Endothelial cell of umbilical vein (primary cell): ENCODE data around the gene LIPG. TPM values are rescaled to one million over a fixed set of nuclear protein-coding genes. Genes with fewer than 3 reads are reported as not detected.
A peak's percentile ranks its signal among the peaks of the same experiment; 100 is the strongest.

Source experiments
- BruUV-seq: library from RNA; stranded (reverse); fragments of 400-500 nt; replicated peaks from 2 replicates; lab custom pipeline; 2021; lab: Mats Ljungman, UMichigan
- CTCF ChIA-PET: fragments of 300-600, 350-600 bp; sonication (Branson Sonifier 250); formaldehyde crosslinking; loops from one replicate; lab custom pipeline; 2021; ENCODE audit warnings: antibody characterized with exemption, inconsistent platforms; lab: Charles Lee
- POLR2A ChIA-PET: fragments of 300-600, 350-600 bp; sonication (Branson Sonifier 250); formaldehyde crosslinking; loops from one replicate; lab custom pipeline; 2021; ENCODE audit warnings: antibody characterized with exemption, inconsistent platforms; lab: Charles Lee
- DNase-seq: peaks from one replicate; pipeline ENCODE4 v3.0.0-alpha.2; 2011; ENCODE audit warnings: low read depth, low spot score
- FAIRE-seq: peaks from 2 replicates; lab custom pipeline; 2011; peaks lifted over from hg19 to GRCh38; lab: Jason Lieb, UNC
- H2AFZ ChIP-seq: 2 replicates; pipeline ENCODE4 v1.6.0; 2012; ENCODE audit warnings: low read depth, low read length, control low read depth, inconsistent platforms
- H3K27ac ChIP-seq: 2 replicates; pipeline ENCODE4 v1.5.1; 2011; ENCODE audit warnings: low read depth, mild to moderate bottlenecking, control low read depth, low read length, moderate library complexity; ENCODE audit not compliant: insufficient read depth
- H3K27me3 ChIP-seq, 2 experiments: 2 replicates each; pipeline versions ENCODE4 v1.6.0 to v1.6.1; 2011; ENCODE audit warnings: low read length in 2 of 2, mixed read lengths in 1 of 2; ENCODE audit not compliant: control insufficient read depth in 2 of 2, insufficient read depth in 2 of 2
- H3K36me3 ChIP-seq, 2 experiments: 2 replicates in 1 of 2; 3 replicates in 1 of 2; pipeline ENCODE4 v1.5.1; 2011; ENCODE audit warnings: low read length in 2 of 2, mild to moderate bottlenecking in 1 of 2, moderate library complexity in 1 of 2; ENCODE audit not compliant: control insufficient read depth in 2 of 2, insufficient read depth in 2 of 2; ENCODE audit errors: extremely low read depth in 1 of 2
- H3K4me1 ChIP-seq: 3 replicates; pipeline ENCODE4 v1.5.1; 2011; ENCODE audit warnings: mild to moderate bottlenecking, low read length; ENCODE audit not compliant: control insufficient read depth, insufficient read depth; ENCODE audit errors: extremely low read depth
- H3K4me2 ChIP-seq: 2 replicates; pipeline ENCODE4 v1.6.1; 2011; ENCODE audit warnings: low read length, control low read depth, mixed read lengths; ENCODE audit not compliant: insufficient read depth
- H3K4me3 ChIP-seq, 3 experiments: fragments of 200-600 bp in 1 of 3; sonication (generic), shearing (Covaris generic) in 1 of 3; replicated peaks in 1 of 3; 2 replicates each; pipeline ENCODE4 v1.5.1; 2011 to 2016; ENCODE audit warnings: control low read depth in 3 of 3, low read length in 3 of 3, mild to moderate bottlenecking in 2 of 3, inconsistent platforms in 1 of 3, low read depth in 1 of 3, moderate library complexity in 1 of 3; ENCODE audit not compliant: insufficient read depth in 1 of 3
- H3K79me2 ChIP-seq: 2 replicates; pipeline ENCODE4 v1.6.0; 2012; ENCODE audit warnings: low read length, inconsistent platforms; ENCODE audit not compliant: control insufficient read depth, insufficient read depth
- H3K9ac ChIP-seq: replicated peaks from 2 replicates; pipeline ENCODE3; 2011; ENCODE audit warnings: low read length, control low read depth; ENCODE audit not compliant: insufficient read depth; ENCODE audit errors: extremely low read depth
- H3K9me1 ChIP-seq: replicated peaks from 3 replicates; pipeline ENCODE4 v1.6.0; 2011; ENCODE audit warnings: mild to moderate bottlenecking, low read length; ENCODE audit not compliant: control insufficient read depth, insufficient read depth; ENCODE audit errors: extremely low read depth
- H3K9me3 ChIP-seq: replicated peaks from 2 replicates; pipeline ENCODE4 v1.5.1; 2012; ENCODE audit warnings: low read length, inconsistent platforms; ENCODE audit not compliant: control insufficient read depth, insufficient read depth
- H4K20me1 ChIP-seq: replicated peaks from 2 replicates; pipeline ENCODE3; 2011; ENCODE audit warnings: mild to moderate bottlenecking, low read length; ENCODE audit not compliant: control insufficient read depth, insufficient read depth; ENCODE audit errors: extremely low read depth
- FOS ChIP-seq: IDR thresholded peaks from 2 replicates; pipeline ENCODE4 v1.6.1; 2011; ENCODE audit warnings: mild to moderate bottlenecking, low read length, moderate library complexity, borderline replicate concordance; ENCODE audit not compliant: insufficient read depth
- MYC ChIP-seq: IDR thresholded peaks from one replicate; pipeline ENCODE4 v1.6.1; 2011; ENCODE audit warnings: mild to moderate bottlenecking, low read depth, low read length
- POLR2AphosphoS5 ChIP-seq: IDR thresholded peaks from 2 replicates; pipeline ENCODE4 v1.6.1; 2012; ENCODE audit warnings: low read depth, mild to moderate bottlenecking, control low read depth, low read length, moderate library complexity; ENCODE audit not compliant: insufficient read depth
- dilution Hi-C: fragments of 300-500 bp; cut with MboI; formaldehyde crosslinking; loops from one replicate; pipeline ENCODE4 v1.15.0; 2019; ENCODE audit warnings: low sequenced_read_pairs; ENCODE audit not compliant: extremely low pct_ligation_motif_present
- intact Hi-C: fragments of 100-400 bp; cut with micrococcal nuclease; formaldehyde crosslinking; loops from one replicate; pipeline ENCODE4 v1.10.0; 2022
- polyA plus RNA-seq, 4 experiments: library from polyadenylated mRNA; depleted of rRNA in 3 of 4; stranded (reverse) in 3 of 4; unstranded in 1 of 4; fragments of >200 nt; gene quantifications; 2 replicates each; pipeline versions ENCODE4 v1.2.1 to v1.2.3, GENCODE V29; 2011 to 2012; ENCODE audit warnings: missing spikeins in 1 of 4
- total RNA-seq: library from RNA; stranded (reverse); gene quantifications from 2 replicates; pipeline ENCODE4 v1.2.3, GENCODE V29; 2021

The LIPG gene
- total and polyA plus RNA-seq, 2 donors (not counting 3 experiments of a cell fraction or from before 2014, with no cell fraction given): 80.6 to 86.3 TPM

GRCh38 chr18:49560624-49561288 lies 1.1 kb upstream of the LIPG start:
- DNase-seq: peak; percentile 23
- Histone ChIP-seq H2AFZ (peak overlapping the region; percentile 74), H3K9ac (peak overlapping the region; percentile 67), H3K79me2 (peaks cover 47% of the 10 kb centered on the region), H4K20me1 (no peaks in the 10 kb centered on the region), H3K4me1 (peaks cover 35% of the 10 kb centered on the region), H3K4me2 (peak overlapping the region; percentile 93), H3K27me3 (no peaks in the 10 kb centered on the region), H3K27ac (peak overlapping the region; percentile 49), H3K4me3 (peak overlapping the region; percentile 34 to 83 (median 67)), H3K9me3 (no peaks in the 10 kb centered on the region), H3K9me1 (no peaks in the 10 kb centered on the region), H3K36me3 (peaks cover 0 to 4% of the 10 kb centered on the region in 2 experiments)
- dilution Hi-C loops: no loop called here
- intact Hi-C loops: loop anchor here (5.0 kb wide), 1 partner anchor 87 kb away; no protein-coding TSS in a partner anchor
- no TSS peak for BruUV-seq
- FAIRE-seq: peak; percentile 78
- no peak for TF ChIP-seq MYC
- peak; percentile 38 for TF ChIP-seq POLR2AphosphoS5
- ChIA-PET POLR2A (no interaction called here), CTCF (interaction anchor here (0.7 to 7.6 kb wide), 16 partner anchors 14 to 299 kb away, joined by 3 to 162 read pairs (median 7); no protein-coding TSS in a partner anchor)

GRCh38 chr18:49562481-49563129 lies 748 bp downstream of the LIPG start:
- Histone ChIP-seq H3K9me3 (no peaks in the 10 kb centered on the region), H4K20me1 (no peaks in the 10 kb centered on the region), H3K27me3 (no peaks in the 10 kb centered on the region), H3K4me2 (peak overlapping the region; percentile 93), H3K4me3 (peak overlapping the region; percentile 34 to 83 (median 67)), H3K9ac (peak overlapping the region; percentile 56), H2AFZ (no peak overlapping the region), H3K4me1 (peaks cover 37% of the 10 kb centered on the region), H3K79me2 (peaks cover 62% of the 10 kb centered on the region), H3K9me1 (no peaks in the 10 kb centered on the region), H3K27ac (peak overlapping the region; percentile 40), H3K36me3 (peaks cover 0 to 13% of the 10 kb centered on the region in 2 experiments)
- no peak for TF ChIP-seq MYC
- no peak for TF ChIP-seq FOS
- FAIRE-seq (peak; percentile 12), DNase-seq (peak; percentile 40)
- BruUV-seq: no TSS peak
- ChIA-PET CTCF (interaction anchor here (0.6 to 7.6 kb wide), 6 partner anchors 26 to 297 kb away, joined by 3 to 162 read pairs (median 7); no protein-coding TSS in a partner anchor), POLR2A (interaction anchor here (0.5 to 0.7 kb wide), 2 partner anchors 14 to 128 kb away, joined by 3 to 6 read pairs; no protein-coding TSS in a partner anchor)
- intact Hi-C loops: loop anchor here (1.0 to 5.0 kb wide), 4 partner anchors 85 to 251 kb away; partner anchors contain the start of gene ACAA2
- dilution Hi-C loops: no loop called here
